NCI-H146 (cell line): ENCODE results near the gene KCNH5.
A peak's percentile ranks its signal among the peaks of the same experiment; 100 is the strongest.
"Not testable (repeated sequence)": the region's sequence is repeated elsewhere in the genome, so short reads cannot be mapped to it uniquely, and the experiment has no call there.

ENCODE experiments used
- DNase-seq: peaks from one replicate; lab custom pipeline; 2025; lab: John Stamatoyannopoulos, UW

Gene KCNH5

DNA sequence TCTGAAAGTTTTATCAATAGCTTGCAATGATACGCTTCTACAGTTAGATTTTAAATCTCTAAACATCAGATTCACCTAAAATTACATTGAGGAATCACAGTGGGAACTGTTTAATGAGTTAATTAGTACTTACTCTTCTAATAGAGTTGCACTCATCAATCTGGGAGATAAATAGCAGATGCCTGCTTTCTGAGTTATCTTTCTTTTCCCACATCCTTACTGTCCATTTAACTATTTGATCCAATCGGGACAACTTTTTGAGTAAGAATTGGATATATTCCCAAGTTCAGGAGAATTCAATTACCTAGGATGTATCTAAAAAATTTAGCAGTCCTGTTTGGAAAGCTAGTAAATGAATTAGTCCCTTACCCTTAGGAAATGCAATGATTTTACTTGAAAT, 162.3 kb downstream of the KCNH5 start:
- no peak for DNase-seq

DNA sequence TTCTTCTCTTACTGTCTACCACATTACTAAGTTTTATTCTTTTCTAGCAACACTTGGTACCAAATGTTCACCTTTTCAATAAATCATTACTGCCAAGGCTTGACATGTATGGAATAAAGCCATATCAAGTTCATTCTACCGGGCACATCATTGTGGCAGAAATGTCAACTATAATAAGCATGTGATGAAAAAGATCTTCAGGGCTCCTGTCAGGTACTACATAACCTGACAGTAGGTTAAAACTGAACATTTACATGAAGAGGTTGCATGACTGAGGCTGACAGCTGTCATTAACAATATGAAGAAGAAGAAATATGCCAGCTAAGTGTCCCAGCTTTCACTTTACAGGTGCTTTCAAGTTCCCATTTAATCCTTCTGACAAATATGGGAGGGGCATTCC, 178.9 kb downstream of the KCNH5 start:
- no peak for DNase-seq

DNA sequence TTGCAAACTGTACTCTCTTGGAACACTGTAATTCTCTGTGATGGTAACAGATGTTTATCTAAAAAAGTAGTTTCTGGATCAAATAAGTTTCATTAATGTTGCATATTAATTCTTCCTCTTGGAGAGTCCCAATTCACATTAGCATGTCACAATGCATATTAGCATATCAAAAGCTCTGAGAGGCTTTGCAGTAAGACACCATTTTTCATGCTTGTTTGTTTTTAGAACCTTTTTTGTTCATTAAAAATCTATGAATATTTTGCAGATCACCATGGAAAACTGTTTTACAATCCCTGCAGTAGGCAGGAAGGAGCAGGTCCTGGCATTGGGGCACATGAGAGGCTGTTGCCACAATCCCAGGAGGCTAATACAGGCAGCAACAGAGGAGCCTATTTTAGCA, 180.7 kb downstream of the KCNH5 start:
- DNase-seq, result no peak

DNA sequence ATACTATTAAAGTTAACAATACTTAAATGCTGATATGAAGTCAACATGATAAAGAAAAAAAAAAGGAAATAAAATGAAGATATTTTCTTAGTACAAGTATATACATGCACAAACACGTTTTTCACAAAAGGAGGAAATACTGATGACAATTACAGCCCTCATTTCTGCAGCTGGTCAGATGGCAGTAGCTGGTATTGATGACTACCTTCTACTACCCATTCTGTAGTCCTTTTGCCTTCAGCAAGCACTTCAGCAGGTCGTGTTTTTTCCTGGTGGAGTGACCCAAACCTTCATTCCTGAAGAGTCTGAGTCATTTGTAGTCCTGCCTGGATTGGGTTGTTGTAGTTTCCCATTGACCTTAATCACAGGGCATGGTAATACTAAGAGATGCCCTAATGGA, 187.2 kb downstream of the KCNH5 start:
- not testable (repeated sequence) for DNase-seq

DNA sequence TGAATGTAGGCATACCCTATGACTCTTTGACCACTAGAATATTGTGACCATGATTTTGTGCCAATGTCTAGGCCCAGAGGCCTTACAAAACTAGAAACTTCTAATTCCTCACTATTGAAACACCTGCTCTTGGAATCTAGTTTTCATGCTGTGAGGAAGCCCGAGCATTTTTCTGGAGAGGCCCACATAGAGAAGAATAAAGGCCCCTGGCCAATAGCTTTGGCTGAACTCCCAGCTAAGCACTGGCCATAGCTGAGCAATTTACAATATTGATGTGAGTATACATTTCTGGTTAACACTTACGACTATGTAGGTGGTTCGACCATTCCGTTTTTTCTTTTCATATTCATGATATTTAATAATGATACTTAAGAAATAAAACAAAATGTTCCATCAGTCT, 190.3 kb downstream of the KCNH5 start:
- no peak for DNase-seq

DNA sequence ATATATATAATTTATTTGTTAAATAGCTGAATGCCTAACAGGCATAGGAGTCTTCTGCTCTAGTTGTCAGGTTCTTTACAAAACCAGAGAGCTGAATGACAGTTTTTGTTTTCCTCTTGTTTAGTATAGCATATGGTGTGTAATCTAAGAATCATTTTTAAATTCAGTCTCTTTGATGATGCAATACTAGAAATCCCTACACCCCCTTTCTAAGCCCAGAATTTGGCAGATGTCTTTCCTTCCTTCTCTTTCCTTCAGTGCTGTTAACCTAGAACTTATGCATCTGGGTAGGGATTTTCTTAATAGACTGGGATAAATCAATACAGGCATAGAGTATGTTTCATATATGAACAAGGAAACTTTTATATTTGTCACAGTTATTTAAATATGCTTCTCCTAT, 198.1 kb downstream of the KCNH5 start:
- no peak for DNase-seq

DNA sequence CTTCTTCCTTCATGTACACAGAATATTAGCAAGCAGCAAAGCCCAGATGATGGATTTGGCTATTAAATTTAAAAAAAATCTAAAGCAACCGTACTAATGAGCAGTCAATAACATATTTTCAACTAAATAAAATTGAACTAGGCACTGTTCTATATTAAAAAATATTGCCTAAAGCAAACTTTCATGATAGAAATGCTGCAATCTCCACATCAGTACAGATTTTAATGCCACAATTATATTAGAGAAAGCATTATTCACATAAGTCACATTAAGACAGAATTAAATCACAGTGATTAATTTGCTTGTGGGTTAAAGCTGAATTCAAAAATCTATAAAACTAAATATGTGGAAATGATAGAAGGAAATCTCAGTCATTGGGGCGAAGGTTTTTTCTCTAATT, 200.7 kb downstream of the KCNH5 start:
- DNase-seq, result no peak

DNA sequence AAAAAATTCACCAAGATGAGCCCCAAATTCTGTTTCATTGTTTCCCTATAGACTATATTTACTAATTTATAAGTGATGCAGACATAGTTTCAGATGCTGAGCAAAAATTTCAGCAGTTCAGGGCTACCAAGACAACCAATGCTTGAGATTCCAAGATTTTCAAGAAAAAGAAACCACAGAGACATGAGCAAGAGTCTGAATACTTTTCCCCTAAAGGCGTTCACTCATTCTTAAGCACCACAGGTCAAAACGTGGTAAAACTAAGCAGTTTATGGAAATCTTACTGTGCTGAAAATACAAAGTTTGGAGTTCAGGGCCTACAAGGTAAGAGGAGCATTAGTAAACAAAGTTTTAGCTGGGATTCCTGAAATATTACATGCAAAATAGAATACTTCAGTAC, 221.2 kb downstream of the KCNH5 start:
- DNase-seq, result no peak

DNA sequence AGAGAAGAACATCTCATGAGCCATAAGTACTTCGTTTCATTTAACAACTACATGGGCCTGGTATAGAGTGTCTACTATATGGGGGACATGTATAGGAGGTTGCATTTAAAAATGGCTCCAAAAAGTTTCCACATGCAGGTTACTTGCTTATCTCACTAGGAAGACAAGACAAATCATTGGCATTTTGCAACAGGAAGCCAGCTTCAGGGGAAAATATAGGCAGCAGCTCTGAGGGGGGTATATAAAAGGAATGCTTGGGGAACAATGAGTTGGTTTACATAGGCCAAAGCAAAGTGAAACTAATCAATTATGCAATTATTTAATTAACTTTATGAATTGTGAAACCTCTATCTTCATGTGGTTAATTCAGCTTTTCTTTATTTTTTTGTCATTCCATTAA, 225.3 kb downstream of the KCNH5 start:
- no peak for DNase-seq

DNA sequence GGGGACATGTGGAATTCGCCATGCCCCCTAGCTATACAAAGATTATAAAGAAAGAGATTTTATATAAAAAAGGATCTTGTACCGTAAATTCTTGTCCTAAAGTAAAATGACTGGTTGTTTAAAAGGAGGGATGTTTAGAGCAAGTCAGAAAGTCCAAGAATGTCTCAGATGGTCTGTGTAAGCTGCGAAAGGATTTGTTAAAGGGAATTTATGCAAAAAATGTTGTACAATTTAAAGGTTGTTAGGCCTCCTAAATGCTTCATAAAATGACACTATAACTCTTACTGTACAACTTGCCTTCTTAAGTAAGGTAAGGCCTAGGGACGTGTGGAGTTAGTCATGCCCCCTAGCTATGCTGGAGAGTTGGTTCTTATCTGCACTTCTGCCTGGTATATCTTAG, 237.6 kb downstream of the KCNH5 start:
- no peak for DNase-seq

DNA sequence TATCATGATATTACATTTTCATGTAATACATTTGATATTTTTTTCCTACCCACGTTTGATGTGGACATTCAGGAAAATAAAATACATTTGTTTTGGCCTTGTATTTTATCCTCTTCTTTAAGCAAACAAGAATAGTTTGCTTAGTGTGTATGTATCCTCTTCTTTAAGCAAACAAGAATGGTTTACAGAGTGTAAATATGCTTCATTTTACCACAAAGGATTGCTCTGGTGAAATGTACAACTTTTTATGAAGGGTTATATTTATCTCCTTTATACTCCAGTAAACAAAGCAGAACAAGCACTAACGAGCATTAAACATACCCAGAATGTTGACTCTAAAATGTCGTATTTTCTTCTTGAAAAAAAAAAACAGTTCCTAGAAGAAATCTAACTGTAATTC, 244.7 kb downstream of the KCNH5 start:
- DNase-seq, result no peak

DNA sequence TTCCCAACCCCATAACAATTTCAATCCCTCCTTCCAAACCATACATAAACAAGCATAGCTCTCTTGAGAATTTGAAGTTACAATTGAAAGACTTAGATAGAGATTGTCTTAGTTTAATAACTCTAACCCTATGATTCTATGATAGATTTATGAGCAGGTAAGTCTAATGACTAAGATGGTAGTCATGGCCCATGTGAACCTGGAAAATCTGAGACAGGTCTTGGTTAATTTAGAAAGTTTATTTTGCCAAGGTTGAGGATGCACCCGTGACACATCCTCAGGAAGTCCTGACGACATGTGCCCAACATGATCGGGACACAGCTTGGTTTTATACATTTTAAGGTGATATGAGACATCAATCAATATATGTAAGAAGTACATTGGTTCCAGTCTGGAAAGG, 248.8 kb downstream of the KCNH5 start:
- DNase-seq, result no peak

DNA sequence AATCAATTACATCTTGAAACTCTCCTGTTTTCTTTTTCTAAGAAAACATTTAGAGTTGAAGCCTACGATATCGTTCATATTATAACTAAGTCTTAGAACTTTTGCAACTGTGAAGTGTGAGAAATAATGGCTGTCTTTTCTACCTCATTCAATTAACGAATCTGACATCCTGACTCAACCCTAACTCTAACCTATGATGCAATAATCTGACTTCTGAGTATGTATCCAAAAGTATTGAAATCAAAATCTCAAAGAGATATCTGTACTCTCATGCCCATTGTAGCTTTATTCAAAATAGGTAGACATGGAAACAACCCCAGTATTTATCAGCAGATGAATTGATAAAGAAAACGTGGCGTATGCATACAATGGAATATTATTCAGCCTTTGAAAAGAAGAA, 252.7 kb downstream of the KCNH5 start:
- no peak for DNase-seq

DNA sequence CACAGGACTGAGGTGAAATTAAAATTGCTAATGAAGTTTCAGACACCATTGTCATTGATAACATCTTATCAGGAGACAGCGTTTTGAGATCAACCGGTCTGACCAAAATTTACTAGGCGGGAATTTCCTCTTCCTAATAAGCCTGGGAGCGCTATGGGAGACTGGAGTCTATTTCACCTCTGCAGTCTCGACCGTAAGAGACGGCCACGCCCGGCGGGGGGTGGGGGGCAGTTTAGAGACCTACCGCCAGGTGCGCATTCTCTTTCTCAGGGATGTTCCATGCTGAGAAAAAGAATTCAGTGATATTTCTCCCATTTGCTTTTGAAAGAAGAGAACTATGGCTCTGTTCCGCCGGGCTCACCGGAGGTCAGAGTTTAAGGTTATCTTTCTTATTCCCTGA, 263.9 kb downstream of the KCNH5 start:
- not testable (repeated sequence) for DNase-seq

DNA sequence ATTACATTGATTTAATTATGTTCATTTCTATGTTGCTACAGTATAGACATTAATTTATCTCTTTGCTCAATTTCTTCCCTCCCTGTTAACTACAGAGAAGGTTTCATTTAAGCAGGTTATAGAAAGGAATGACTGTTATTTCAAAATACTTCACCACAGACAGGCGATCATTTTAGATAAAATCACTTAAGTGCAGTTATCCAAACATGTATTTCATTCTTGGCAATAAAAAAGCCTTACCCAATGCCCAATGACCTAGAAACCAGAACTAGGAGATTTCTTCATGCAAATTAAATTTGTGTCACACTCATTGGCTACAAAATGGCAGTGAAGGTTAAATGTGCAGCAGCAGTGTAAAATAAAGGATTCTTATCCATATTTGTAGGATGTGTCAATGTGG, 266.4 kb downstream of the KCNH5 start:
- no peak for DNase-seq

DNA sequence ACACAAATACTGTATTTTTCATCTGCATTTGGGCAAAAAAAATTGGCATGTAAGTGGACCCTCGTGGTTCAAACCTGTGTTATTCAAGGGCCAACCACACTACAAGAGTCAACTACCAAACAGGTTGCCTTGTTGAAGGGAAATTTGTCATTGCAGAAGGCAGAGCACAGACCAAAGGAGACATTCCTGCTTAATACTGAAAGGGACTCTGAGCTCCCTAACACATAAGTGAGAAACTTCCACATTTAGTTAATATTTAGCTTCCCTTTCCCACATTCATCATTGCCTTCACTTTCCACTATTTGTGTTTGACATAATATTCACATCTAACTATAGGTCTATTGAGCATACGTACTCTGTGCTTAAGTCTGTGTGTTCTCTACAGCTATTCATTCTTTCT, 266.9 kb downstream of the KCNH5 start:
- DNase-seq, result no peak

DNA sequence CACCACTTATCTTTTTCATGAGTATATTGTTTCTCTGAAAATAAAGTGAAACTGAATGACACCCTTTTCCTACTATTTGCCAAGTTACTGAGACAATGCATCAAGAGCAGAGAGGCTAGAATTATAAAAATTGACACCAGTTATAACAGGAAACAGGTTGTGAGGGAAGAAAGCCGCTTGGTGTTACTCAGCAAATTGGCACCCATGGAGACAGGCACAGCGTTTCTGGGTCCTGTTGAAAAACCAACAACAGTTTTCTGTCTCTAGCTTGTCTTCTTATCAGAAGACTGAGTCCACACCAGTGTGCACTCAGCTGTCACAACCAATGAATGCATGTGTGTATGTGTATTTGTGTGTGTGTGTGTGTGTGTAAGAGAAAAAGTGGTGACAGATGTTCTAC, 267.7 kb downstream of the KCNH5 start:
- DNase-seq, result no peak

DNA sequence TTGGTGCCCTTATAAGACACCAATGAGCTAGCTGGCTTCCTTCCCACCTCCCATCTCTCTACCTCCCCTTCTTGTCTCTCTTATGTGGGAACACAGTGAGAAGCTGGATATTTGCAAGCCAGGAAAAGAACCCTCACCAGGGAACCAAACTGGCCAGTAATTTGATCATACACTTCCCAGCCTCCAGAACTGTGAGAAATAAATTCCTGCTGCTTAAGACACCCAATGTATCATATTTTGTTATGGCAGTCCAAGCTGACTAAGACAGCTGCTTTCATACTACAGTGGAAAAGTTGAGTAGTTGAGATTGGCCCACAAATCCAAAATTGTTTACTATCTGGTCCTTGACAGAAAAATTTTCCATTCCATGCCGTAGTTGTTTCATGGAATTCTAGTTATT, 269.0 kb downstream of the KCNH5 start:
- no peak for DNase-seq

DNA sequence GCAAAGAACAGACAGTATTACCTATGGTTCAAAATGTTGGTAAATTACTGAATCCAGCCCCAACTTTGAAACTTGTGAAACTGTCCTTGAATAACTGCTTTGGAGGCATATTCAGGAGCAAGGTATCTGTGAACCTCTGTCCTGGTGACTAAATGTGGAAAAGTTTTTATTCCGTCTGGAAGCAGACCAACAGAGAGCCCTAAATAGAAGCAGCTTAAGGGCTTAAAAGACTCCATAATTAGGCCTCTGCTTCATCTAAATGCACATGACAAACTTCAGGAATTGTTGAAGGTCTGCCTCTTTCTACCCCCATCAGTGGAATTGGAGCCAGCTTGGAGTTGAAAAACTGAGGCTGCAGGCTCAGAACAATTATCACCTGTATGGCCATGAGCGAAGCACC, 276.5 kb downstream of the KCNH5 start:
- no peak for DNase-seq

DNA sequence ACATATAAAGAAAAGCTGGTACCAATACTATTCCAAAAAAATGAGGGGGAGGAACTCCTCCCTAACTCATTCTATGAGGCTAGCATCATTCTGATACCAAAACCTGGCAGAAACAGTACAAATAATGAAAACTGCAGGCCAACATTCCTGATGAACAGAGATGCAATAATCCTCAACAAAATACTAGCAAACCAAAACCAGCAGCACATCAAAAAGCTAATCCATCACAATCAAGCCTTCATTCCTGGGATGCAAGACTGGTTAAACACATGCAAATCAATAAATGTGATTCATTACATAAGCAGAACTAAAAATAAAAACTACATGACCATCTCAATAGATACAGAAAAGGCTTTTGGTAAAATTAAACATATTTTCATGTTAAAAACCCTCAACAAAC, 281.3 kb downstream of the KCNH5 start:
- no peak for DNase-seq

DNA sequence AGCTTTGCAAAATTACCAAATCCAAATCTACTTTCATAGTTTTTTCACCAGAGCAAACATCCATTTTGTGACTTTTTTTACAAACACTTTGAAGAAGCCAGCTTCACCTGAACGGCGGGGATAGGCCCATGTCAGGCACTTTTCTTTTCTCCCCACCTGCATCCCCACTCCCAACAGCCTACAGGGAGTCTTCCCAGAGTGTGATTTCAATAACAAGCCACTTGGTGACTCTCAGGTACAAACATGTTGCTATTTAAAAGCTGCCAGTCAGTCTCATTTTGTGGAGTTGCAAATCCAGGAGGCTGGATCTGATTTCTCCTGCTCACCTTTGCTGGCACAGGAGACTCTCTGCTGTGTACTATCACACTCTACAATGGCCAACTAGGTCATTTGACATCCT, 285.5 kb downstream of the KCNH5 start:
- DNase-seq, result no peak

DNA sequence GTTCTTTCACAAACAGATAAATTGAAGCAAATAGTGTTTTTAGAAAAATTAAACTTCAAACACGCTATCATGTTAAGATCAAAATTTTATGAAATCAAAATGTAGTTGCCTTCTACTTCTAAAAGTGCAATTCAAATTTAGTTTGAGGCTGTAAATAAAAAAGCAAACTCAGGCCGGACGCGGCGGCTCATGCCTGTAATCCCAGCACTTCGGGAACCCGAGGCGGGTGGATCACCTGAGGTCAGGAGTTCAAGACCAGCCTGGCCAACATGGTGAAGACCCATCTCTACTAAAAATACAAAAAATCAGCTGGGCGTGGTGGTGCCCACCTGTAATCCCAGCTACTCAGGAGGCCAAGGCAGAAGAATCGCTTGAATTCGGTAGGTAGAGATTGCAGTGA, 298.4 kb downstream of the KCNH5 start:
- not testable (repeated sequence) for DNase-seq

DNA sequence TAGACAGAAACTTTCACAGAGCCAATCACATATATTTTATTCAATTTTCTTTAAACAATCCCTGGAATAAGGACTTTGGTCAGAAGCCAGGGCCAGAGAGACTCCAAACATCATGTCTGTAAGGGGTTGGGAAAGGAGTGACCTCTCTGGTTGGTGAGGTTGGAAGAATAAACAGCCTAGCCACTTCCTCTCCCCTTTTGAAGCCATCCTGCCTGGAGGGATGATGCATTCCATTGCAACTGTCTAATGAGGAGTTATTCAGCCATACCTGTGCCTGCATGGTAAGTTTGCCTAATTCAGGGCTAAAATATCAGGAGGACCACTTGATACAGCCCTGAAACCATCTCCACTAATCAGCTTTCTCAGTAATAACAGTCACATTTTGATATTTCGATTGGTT, 299.8 kb downstream of the KCNH5 start:
- DNase-seq, result no peak

DNA sequence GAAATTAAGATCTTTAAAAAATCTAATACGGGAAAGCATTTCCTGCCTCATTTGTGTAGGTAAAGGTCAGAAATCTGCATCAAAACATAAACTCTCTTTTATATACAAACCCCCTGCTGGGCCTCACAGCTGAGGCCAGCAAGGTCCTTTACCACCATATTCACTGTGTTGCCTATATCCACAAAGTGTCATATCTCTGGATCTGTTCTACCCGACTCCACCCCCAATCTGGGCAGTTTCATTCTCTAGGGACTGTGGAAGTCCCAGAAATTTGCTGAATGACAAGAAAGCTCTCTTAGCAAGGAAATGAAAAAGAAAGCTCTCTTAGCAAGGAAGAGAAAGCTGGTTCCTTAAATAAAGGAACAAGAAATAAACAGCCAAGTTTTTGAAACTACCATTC, 301.7 kb downstream of the KCNH5 start:
- peak; percentile 33 for DNase-seq

DNA sequence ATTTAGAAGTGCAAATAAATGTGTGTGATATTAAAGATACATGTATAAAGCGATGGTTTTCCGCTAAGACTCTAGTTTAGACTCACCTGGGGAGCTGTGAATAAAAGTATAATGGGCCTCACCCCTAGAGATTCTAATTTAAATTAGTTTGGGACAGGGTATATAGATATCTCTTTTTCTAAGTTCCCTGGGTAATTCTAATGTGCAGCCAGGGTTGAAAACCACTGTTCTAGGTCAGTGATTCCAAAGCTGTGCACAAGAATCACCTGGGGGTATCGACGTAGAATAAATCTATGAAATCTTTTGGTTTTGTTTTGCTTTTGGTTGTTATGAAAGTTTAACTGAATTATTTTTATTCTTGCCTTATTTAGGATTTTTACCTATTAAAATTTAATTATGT, 302.1 kb downstream of the KCNH5 start:
- no peak for DNase-seq
